Ovary (tissue), 3 donors: ENCODE measurements around the gene GLE1.

Experiments used
- POLR2A ChIP-seq: fragments of 450-650 bp; IDR thresholded peaks from one replicate; pipeline ENCODE4 v1.6.1; 2017; ENCODE audit warnings: antibody characterized with exemption, mild to moderate bottlenecking, moderate library complexity
- TF ChIP-seq, protein P1 (sequence below), 3 donors: fragments of 450-650 bp in 2 of 3; fragments of 200-600 bp in 1 of 3; IDR thresholded peaks; one replicate each; pipeline versions ENCODE4 v1.5.1 to v1.8.0; 2016 to 2022; ENCODE audit warnings: antibody characterized with exemption in 3 of 3, mild to moderate bottlenecking in 1 of 3
- donor health status: DM: no; HTN: no; CAD: no.

GRCh38 chr9:128484686-128485413, 19.7 kb upstream of the GLE1 start:
- TF ChIP-seq, protein P1, sequence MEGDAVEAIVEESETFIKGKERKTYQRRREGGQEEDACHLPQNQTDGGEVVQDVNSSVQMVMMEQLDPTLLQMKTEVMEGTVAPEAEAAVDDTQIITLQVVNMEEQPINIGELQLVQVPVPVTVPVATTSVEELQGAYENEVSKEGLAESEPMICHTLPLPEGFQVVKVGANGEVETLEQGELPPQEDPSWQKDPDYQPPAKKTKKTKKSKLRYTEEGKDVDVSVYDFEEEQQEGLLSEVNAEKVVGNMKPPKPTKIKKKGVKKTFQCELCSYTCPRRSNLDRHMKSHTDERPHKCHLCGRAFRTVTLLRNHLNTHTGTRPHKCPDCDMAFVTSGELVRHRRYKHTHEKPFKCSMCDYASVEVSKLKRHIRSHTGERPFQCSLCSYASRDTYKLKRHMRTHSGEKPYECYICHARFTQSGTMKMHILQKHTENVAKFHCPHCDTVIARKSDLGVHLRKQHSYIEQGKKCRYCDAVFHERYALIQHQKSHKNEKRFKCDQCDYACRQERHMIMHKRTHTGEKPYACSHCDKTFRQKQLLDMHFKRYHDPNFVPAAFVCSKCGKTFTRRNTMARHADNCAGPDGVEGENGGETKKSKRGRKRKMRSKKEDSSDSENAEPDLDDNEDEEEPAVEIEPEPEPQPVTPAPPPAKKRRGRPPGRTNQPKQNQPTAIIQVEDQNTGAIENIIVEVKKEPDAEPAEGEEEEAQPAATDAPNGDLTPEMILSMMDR (IDR thresholded peaks at IDR 0.05) = no peak
- no peak for TF ChIP-seq POLR2A
